OCI-LY1 (cell line): ENCODE data around the gene SLC27A5.
"Not testable (repeated sequence)": the region's sequence is repeated elsewhere in the genome, so short reads cannot be mapped to it uniquely, and the experiment has no call there.

Source experiments
- H2AFZ ChIP-seq: fragments of 200-600 bp; sonication (generic), shearing (Covaris generic); 2 replicates; pipeline ENCODE4 v1.6.0; 2014; ENCODE audit warnings: antibody characterized with exemption, mild to moderate bottlenecking, low read length
- H3F3A ChIP-seq: fragments of 200-600 bp; sonication (generic), shearing (Covaris generic); 2 replicates; pipeline ENCODE4 v1.6.0; 2014; ENCODE audit warnings: mild to moderate bottlenecking, antibody characterized with exemption, low read length, moderate library complexity; ENCODE audit not compliant: insufficient read depth
- H3K27ac ChIP-seq: fragments of 200-600 bp; sonication (generic); 2 replicates; pipeline ENCODE4 v1.5.1; 2014; ENCODE audit warnings: low read length, mixed run types, mild to moderate bottlenecking, low read depth; ENCODE audit not compliant: poor library complexity, severe bottlenecking
- H3K27me3 ChIP-seq: fragments of 200-600 bp; sonication (generic); 2 replicates; pipeline ENCODE4 v1.6.0; 2014; ENCODE audit warnings: antibody characterized with exemption, mild to moderate bottlenecking, low read length, moderate library complexity; ENCODE audit not compliant: insufficient read depth
- H3K36me3 ChIP-seq: fragments of 200-600 bp; sonication (generic); 2 replicates; pipeline ENCODE4 v1.6.1; 2014; ENCODE audit warnings: mild to moderate bottlenecking, antibody characterized with exemption, low read length, moderate library complexity, mixed read lengths; ENCODE audit not compliant: insufficient read depth
- H3K4me1 ChIP-seq: fragments of 200-600 bp; sonication (generic); 2 replicates; pipeline ENCODE4 v1.5.1; 2014; ENCODE audit warnings: mild to moderate bottlenecking, low read length, moderate library complexity; ENCODE audit not compliant: insufficient read depth, severe bottlenecking
- H3K4me2 ChIP-seq: fragments of 200-600 bp; sonication (generic), shearing (Covaris generic); 2 replicates; pipeline ENCODE4 v1.6.1; 2014; ENCODE audit warnings: low read length
- H3K4me3 ChIP-seq: fragments of 200-600 bp; sonication (generic); 2 replicates; pipeline ENCODE4 v1.5.1; 2014; ENCODE audit warnings: low read length, low read depth, mild to moderate bottlenecking, mixed read lengths; ENCODE audit not compliant: poor library complexity, severe bottlenecking
- H3K79me2 ChIP-seq: fragments of 200-600 bp; shearing (Covaris generic); 2 replicates; pipeline ENCODE4 v1.6.1; 2016; ENCODE audit warnings: mixed run types, low read length, mixed read lengths; ENCODE audit not compliant: insufficient read depth
- H3K9ac ChIP-seq: fragments of 200-600 bp; sonication (generic), shearing (Covaris generic); 2 replicates; pipeline ENCODE4 v1.6.1; 2014; ENCODE audit warnings: mild to moderate bottlenecking, low read length, mixed read lengths
- H3K9me2 ChIP-seq: fragments of 200-600 bp; sonication (generic), shearing (Covaris generic); 2 replicates; pipeline ENCODE4 v1.6.1; 2014; ENCODE audit warnings: low read depth, mild to moderate bottlenecking, low read length, mixed read lengths
- H3K9me3 ChIP-seq: fragments of 200-600 bp; shearing (Covaris generic); 2 replicates; pipeline ENCODE4 v1.6.1; 2014; ENCODE audit warnings: low read length, mixed read lengths
- H4K20me1 ChIP-seq: fragments of 200-600 bp; sonication (generic), shearing (Covaris generic); 2 replicates; pipeline ENCODE4 v1.6.0; 2016; ENCODE audit warnings: mild to moderate bottlenecking, low read length; ENCODE audit not compliant: insufficient read depth
- CTCF ChIP-seq: fragments of 200-600 bp; sonication (generic), shearing (Covaris generic); IDR thresholded peaks from 2 replicates; pipeline ENCODE4 v1.5.1; 2017; ENCODE audit warnings: mild to moderate bottlenecking, antibody characterized with exemption, low read length, moderate library complexity, mixed read lengths
- EZH2 ChIP-seq: fragments of 200-600 bp; sonication (generic), shearing (Covaris generic); IDR thresholded peaks from 2 replicates; pipeline ENCODE4 v1.8.0; 2017; ENCODE audit warnings: borderline replicate concordance, mixed run types, mild to moderate bottlenecking, antibody characterized with exemption, low read length, moderate library complexity, mixed read lengths

SLC27A5 gene

DNA sequence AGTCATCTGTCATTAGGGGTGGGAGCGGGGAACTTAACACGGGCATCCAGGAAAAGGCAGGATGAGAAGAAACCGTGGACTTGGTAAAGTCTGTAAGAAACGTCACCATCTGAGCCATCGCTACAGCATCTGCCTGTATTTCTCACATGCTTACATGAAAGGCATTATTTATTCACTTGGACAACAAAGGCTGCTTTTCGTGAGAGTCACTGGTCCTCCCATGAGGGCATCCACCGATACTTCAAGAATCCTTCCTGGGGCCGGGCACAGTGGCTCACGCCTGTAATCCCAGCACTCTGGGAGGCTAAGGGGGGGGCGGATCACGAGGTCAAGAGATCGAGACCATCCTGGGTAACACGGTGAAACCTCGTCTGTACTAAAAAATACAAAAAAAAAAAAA is 19.5 kb downstream of the SLC27A5 start:
- peaks cover 14% of the 10 kb centered on the region for H3K4me1 ChIP-seq
- no peaks in the 10 kb centered on the region for H3F3A ChIP-seq
- H2AFZ ChIP-seq = no peak overlapping the region
- H3K27me3 ChIP-seq = no peaks in the 10 kb centered on the region
- H3K36me3 ChIP-seq = no peaks in the 10 kb centered on the region
- H3K4me2 ChIP-seq = no peak overlapping the region
- no peak overlapping the region for H3K27ac ChIP-seq
- no peak overlapping the region for H3K4me3 ChIP-seq
- H3K9ac ChIP-seq = no peak overlapping the region
- no peaks in the 10 kb centered on the region for H3K9me3 ChIP-seq
- no peaks in the 10 kb centered on the region for H4K20me1 ChIP-seq
- H3K79me2 ChIP-seq = no peaks in the 10 kb centered on the region
- no peaks in the 10 kb centered on the region for H3K9me2 ChIP-seq
- TF ChIP-seq EZH2 = no peak
- no peak for TF ChIP-seq CTCF

DNA sequence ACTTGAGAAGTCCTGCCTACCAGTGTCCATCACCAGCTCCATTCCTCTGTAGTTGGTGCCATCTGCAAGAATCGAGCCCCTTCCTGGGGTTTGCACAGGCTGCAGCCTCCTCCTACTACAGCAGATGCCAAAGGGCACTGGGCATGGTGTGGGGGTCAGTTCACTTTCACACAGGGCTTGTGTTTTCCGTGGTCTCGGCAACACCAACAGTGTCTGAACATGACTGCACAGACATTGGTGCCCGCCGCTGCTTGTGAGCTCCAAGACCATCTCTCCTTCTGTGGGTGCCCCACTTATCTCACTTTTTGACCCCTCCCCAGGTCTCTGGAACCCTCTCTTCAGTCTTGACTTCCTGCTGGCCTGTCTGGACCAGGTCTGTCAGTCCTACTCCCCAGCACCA is 20.4 kb downstream of the SLC27A5 start:
- Histone ChIP-seq H3K9me3 (no peaks in the 10 kb centered on the region), H3K4me3 (no peak overlapping the region), H3K4me2 (no peak overlapping the region), H3F3A (no peaks in the 10 kb centered on the region), H3K36me3 (no peaks in the 10 kb centered on the region), H3K79me2 (no peaks in the 10 kb centered on the region), H2AFZ (no peak overlapping the region), H3K27ac (no peak overlapping the region), H3K27me3 (no peaks in the 10 kb centered on the region), H3K4me1 (peaks cover 10% of the 10 kb centered on the region), H4K20me1 (no peaks in the 10 kb centered on the region), H3K9me2 (no peaks in the 10 kb centered on the region), H3K9ac (no peak overlapping the region)
- TF ChIP-seq CTCF = no peak
- TF ChIP-seq EZH2 = no peak

DNA sequence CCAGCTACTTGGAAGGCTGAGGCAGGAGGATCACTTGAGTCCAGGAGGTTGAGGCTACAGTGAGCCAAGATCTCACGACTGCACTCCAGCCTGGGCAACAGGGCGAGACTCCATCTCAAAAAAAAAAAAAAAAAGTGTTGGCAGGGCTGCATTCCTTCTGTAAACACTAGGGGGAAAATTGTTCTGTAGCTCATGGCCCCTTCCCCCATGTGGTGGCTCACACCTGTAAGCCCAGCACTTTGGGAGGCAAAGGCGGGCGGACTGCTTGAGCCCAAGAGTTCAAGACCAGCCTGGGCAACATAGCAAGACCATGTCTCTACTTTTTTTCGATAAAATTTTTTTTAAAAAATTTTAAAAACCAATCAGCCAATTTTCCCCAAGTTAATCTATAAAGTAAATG is 27.4 kb downstream of the SLC27A5 start:
- H3F3A ChIP-seq, H2AFZ ChIP-seq, H3K4me3 ChIP-seq, H3K27me3 ChIP-seq, H3K27ac ChIP-seq, H3K4me1 ChIP-seq, H3K9me2 ChIP-seq, H4K20me1 ChIP-seq, H3K36me3 ChIP-seq, H3K4me2 ChIP-seq, H3K79me2 ChIP-seq, H3K9me3 ChIP-seq, H3K9ac ChIP-seq: not testable (repeated sequence)

GRCh38 chr19:58483776-58484175 is 28.0 kb downstream of the SLC27A5 start:
- Histone ChIP-seq H3K27ac (no peak overlapping the region), H3K36me3 (no peaks in the 10 kb centered on the region), H3K79me2 (no peaks in the 10 kb centered on the region), H3K9me2 (no peaks in the 10 kb centered on the region), H3K9ac (no peak overlapping the region), H3K27me3 (no peaks in the 10 kb centered on the region), H3K9me3 (no peaks in the 10 kb centered on the region), H3K4me1 (peaks cover 1% of the 10 kb centered on the region), H4K20me1 (no peaks in the 10 kb centered on the region), H2AFZ (no peak overlapping the region), H3K4me3 (no peak overlapping the region), H3K4me2 (no peak overlapping the region), H3F3A (no peaks in the 10 kb centered on the region)
- TF ChIP-seq EZH2 (no peak), CTCF (no peak)
